ENCODE data around the gene PRDM11.

Gene PRDM11

GRCh38 chr11:45141171-45141570 is 5.3 kb upstream of the PRDM11 start:
- no peak for DNase-seq (ENCODE audit: low read depth)
- no peak overlapping the region for H3K4me3 ChIP-seq (ENCODE audit: low read depth, low read length)
- in situ Hi-C loops (cut with HindIII; ENCODE audit: low sequenced_read_pairs): no loop called here
- no peak for TF ChIP-seq CTCF (IDR thresholded peaks at IDR 0.05; ENCODE audit: low read depth, low read length, missing control alignments)

GRCh38 chr11:45141631-45142030 is 4.8 kb upstream of the PRDM11 start:
- in situ Hi-C loops (cut with HindIII; ENCODE audit: low sequenced_read_pairs): no loop called here
- no peak for TF ChIP-seq CTCF (IDR thresholded peaks at IDR 0.05; ENCODE audit: low read depth, low read length, missing control alignments)
- no peak overlapping the region for H3K4me3 ChIP-seq (ENCODE audit: low read depth, low read length)
- DNase-seq (ENCODE audit: low read depth): no peak

- no peak for DNase-seq (ENCODE audit: low read depth)
- in situ Hi-C loops (cut with HindIII; ENCODE audit: low sequenced_read_pairs): no loop called here
- H3K4me3 ChIP-seq (ENCODE audit: low read depth, low read length): no peak overlapping the region
- no peak for TF ChIP-seq CTCF (IDR thresholded peaks at IDR 0.05; ENCODE audit: low read depth, low read length, missing control alignments)
Observed at GRCh38 chr11:45142241-45143055, 4.0 kb upstream of the PRDM11 start.

- no peak for TF ChIP-seq CTCF (IDR thresholded peaks at IDR 0.05; ENCODE audit: low read depth, low read length, missing control alignments)
- H3K4me3 ChIP-seq (ENCODE audit: low read depth, low read length): no peak overlapping the region
- in situ Hi-C loops (cut with HindIII; ENCODE audit: low sequenced_read_pairs): no loop called here
- no peak for DNase-seq (ENCODE audit: low read depth)
Observed at GRCh38 chr11:45143494-45143893, 2.9 kb upstream of the PRDM11 start.

- DNase-seq (ENCODE audit: low read depth): no peak
- H3K4me3 ChIP-seq (ENCODE audit: low read depth, low read length): no peak overlapping the region
- no peak for TF ChIP-seq CTCF (IDR thresholded peaks at IDR 0.05; ENCODE audit: low read depth, low read length, missing control alignments)
- in situ Hi-C loops (cut with HindIII; ENCODE audit: low sequenced_read_pairs): no loop called here
Observed at GRCh38 chr11:45144126-45145082, 2.0 kb upstream of the PRDM11 start.

- DNase-seq (ENCODE audit: low read depth): no peak
- no peak for TF ChIP-seq CTCF (IDR thresholded peaks at IDR 0.05; ENCODE audit: low read depth, low read length, missing control alignments)
- in situ Hi-C loops (cut with HindIII; ENCODE audit: low sequenced_read_pairs): no loop called here
Observed at GRCh38 chr11:45145083-45145378, 1.4 kb upstream of the PRDM11 start.

More at GRCh38 chr11:45145083-45145378, 1.4 kb upstream of the PRDM11 start:
- no peak overlapping the region for H3K4me3 ChIP-seq (ENCODE audit: low read depth, low read length)

Measured in astrocyte of the cerebellum (primary cell).